ENCODE measurements around the gene GADL1.

Gene GADL1

DNA sequence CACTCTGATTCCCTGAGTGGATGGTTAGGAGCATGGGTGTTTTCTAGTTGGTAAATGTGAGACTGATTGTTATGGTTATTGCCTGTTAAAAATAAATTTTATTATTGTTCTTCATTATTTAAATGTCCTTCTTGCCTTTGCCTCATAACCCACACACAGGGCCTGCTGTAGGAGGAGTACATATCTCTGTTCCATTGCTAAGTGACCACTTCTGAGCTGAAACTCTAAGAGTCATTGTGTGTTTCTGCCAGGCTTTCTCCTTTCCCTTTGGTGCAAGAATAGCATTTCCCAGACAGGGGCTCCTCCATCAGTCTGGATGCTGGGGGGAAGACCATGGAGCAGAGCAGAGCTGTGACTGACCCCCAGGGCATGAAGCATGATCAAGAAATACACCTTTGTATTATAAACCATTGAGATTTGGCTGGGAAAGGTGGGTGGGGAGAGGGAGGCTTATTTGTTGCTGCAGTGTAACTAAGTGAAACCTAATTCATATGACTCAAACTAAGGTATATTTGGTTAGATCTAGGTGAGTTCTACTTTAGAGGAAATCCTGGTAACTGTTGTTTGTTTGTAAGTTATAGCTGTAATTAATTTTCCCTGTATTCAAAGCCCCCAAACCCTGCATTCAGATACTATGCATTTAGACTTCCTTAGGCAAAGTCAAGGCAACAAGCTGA lies 150.7 kb downstream of the GADL1 start:
- Histone ChIP-seq H3K36me3 (ENCODE audit: insufficient read depth, low read length) (no peaks in the 10 kb centered on the region), H2AFZ (ENCODE audit: low read length, unreplicated experiment) (peak overlapping the region; percentile 92), H3K27ac (ENCODE audit: low read depth, low read length) (no peak overlapping the region), H3K4me3 (ENCODE audit: low read depth, low read length) (no peak overlapping the region), H3K4me1 (ENCODE audit: control insufficient read depth, insufficient read depth, low read length, unreplicated experiment) (peaks cover 19% of the 10 kb centered on the region), H3K79me2 (ENCODE audit: control insufficient read depth, insufficient read depth, low read length, unreplicated experiment) (no peaks in the 10 kb centered on the region), H3K27me3 (ENCODE audit: insufficient read depth, low read length) (no peaks in the 10 kb centered on the region)

DNA sequence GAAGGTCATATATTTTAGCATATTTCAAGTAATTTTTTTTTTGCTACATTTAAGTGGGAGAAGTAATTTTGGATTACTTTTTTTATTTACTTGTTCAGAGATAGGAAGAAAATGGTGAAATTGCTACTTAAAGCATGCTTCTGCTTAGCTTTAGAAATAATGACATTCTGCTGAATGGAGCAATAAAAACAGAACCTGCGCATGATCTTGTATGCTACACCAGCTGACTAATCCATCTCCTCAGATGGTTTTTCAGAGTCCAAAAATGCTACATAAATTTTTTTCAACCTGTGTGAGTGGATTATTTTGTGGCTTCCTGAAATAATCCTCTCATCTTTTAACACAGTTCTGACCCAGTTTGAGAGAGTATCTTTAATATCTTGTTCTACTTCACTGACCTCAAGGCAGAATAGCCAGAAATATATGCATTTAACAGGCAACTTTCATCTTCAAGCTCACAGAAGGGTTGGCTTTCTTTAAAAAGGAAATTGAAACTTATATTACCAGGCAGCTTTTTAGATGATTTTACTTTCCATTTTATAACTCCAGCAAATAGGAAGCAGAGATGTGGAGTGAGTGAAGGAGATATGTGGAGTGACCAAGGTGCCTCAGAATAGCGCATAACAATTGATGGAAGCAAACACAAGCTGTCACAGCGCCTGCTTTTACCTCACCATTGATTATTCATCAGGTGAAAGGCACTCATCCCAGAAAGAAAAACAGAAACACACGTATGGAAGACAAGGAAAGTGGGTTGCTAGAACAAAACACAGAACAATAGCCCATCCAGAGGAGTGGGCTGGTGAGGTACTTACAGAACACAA lies 151.5 kb downstream of the GADL1 start:
- H3K27ac ChIP-seq (ENCODE audit: low read depth, low read length), result no peak overlapping the region
- H2AFZ ChIP-seq (ENCODE audit: low read length, unreplicated experiment), result peak overlapping the region; percentile 92
- no peak overlapping the region for H3K4me3 ChIP-seq (ENCODE audit: low read depth, low read length)

DNA sequence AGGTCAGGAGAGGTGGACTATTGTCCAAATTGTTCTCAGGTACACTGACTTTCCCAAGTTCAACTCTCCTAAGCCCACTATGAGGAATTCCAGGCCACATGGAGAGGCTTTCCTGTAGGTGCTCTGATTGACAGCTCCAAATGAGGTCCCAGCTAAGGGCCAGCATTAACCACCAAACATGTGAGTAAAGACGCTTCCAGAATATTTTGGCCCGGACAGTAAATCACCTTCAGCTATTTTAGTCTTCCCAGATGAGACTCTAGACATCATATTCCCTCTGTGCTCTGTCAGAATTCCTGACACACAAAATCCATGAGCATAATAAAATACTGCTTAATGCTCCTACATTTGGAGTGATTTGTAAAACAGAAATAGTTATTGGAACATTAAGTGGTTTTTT lies 152.6 kb downstream of the GADL1 start:
- no peak overlapping the region for H3K27ac ChIP-seq (ENCODE audit: low read depth, low read length)
- H2AFZ ChIP-seq (ENCODE audit: low read length, unreplicated experiment), result no peak overlapping the region
- H3K27me3 ChIP-seq (ENCODE audit: insufficient read depth, low read length), result no peaks in the 10 kb centered on the region
- no peaks in the 10 kb centered on the region for H3K36me3 ChIP-seq (ENCODE audit: insufficient read depth, low read length)
- H3K4me3 ChIP-seq (ENCODE audit: low read depth, low read length), result no peak overlapping the region
- no peaks in the 10 kb centered on the region for H3K79me2 ChIP-seq (ENCODE audit: control insufficient read depth, insufficient read depth, low read length, unreplicated experiment)
- H3K4me1 ChIP-seq (ENCODE audit: control insufficient read depth, insufficient read depth, low read length, unreplicated experiment), result peaks cover 9% of the 10 kb centered on the region

More for the DNA sequence above, 151.5 kb downstream of the GADL1 start:
- no peaks in the 10 kb centered on the region for H3K36me3 ChIP-seq (ENCODE audit: insufficient read depth, low read length)
- H3K79me2 ChIP-seq (ENCODE audit: control insufficient read depth, insufficient read depth, low read length, unreplicated experiment), result no peaks in the 10 kb centered on the region
- H3K27me3 ChIP-seq (ENCODE audit: insufficient read depth, low read length), result no peaks in the 10 kb centered on the region
- peaks cover 17% of the 10 kb centered on the region for H3K4me1 ChIP-seq (ENCODE audit: control insufficient read depth, insufficient read depth, low read length, unreplicated experiment)

DNA sequence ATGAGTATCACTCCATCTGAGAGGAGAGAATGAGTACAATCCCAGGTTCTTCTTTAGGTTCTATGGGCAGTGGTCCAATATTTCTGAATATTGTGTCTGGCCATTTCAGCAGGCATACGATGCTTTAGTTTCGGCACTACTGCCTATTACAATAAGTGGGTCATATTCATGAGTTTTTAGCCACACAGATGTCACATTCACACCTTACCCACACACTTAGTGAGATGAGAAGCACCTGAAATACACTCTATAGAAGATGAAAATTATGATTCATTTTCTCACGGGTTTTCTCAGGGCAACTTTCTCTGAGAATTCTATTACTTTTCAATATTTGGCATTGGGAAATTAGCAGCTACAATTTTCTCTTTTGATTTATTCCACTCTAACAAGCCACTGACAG lies 155.9 kb downstream of the GADL1 start:
- Histone ChIP-seq H3K27me3 (ENCODE audit: insufficient read depth, low read length) (no peaks in the 10 kb centered on the region), H3K4me1 (ENCODE audit: control insufficient read depth, insufficient read depth, low read length, unreplicated experiment) (peaks cover 9% of the 10 kb centered on the region), H3K79me2 (ENCODE audit: control insufficient read depth, insufficient read depth, low read length, unreplicated experiment) (no peaks in the 10 kb centered on the region), H3K27ac (ENCODE audit: low read depth, low read length) (no peak overlapping the region), H3K36me3 (ENCODE audit: insufficient read depth, low read length) (no peaks in the 10 kb centered on the region), H2AFZ (ENCODE audit: low read length, unreplicated experiment) (no peak overlapping the region), H3K4me3 (ENCODE audit: low read depth, low read length) (no peak overlapping the region)

DNA sequence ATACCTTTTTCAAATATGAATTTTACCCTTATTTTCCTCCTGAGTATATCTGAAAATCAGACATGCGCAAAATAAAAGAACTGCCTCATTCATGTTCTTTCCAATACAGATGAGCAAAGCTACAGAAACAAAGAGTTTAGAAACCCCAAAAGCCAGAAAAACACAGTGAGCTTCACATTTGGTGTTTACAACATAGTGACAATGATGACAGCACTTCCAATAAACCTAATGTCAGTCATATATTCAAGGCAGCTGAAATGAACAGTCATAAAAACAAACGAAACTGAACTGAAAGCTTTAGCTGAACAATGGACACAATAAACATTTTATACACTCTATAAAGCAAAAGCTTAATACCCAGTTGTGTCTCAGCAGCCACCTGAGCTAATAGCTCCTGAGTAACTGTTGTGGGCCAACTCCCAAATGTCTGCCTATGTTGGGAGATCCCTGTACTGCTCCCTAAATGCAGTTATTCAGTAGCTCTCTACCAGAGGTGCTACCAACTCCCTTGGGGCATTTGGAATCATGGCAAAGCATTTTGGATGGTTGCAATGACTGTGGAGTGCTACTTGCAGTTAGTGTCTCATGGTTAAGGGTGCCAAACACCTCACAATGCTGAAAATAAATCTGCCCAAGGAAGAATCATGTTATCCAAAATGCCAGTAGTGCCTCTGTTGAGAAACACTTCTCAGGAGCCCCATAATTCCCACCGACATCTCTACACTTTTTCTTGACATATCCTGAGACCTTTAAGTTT lies 156.5 kb downstream of the GADL1 start:
- no peaks in the 10 kb centered on the region for H3K27me3 ChIP-seq (ENCODE audit: insufficient read depth, low read length)
- peaks cover 3% of the 10 kb centered on the region for H3K4me1 ChIP-seq (ENCODE audit: control insufficient read depth, insufficient read depth, low read length, unreplicated experiment)
- H2AFZ ChIP-seq (ENCODE audit: low read length, unreplicated experiment), result no peak overlapping the region
- H3K4me3 ChIP-seq (ENCODE audit: low read depth, low read length), result no peak overlapping the region
- H3K27ac ChIP-seq (ENCODE audit: low read depth, low read length), result no peak overlapping the region
- H3K79me2 ChIP-seq (ENCODE audit: control insufficient read depth, insufficient read depth, low read length, unreplicated experiment), result no peaks in the 10 kb centered on the region
- no peaks in the 10 kb centered on the region for H3K36me3 ChIP-seq (ENCODE audit: insufficient read depth, low read length)

DNA sequence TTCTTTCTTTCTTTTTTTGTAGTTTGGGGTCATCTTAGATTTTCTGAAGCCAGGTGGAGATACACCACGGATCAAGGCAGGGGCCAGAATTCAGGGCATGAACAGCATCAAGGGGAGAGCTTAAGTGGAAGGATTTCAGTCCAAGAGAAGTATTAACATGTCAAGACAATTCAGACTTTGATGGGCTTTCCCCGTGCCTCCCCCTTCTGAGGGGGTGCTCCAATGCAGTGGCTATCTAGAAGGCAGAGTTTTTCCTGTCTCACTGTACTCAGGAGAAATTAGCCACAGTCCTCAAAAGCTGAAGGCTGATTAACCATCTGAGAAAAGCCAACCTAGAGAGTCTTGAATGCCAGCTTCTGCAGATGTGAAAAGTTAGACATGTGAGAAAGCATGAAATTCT lies 160.8 kb downstream of the GADL1 start:
- no peak overlapping the region for H2AFZ ChIP-seq (ENCODE audit: low read length, unreplicated experiment)

DNA sequence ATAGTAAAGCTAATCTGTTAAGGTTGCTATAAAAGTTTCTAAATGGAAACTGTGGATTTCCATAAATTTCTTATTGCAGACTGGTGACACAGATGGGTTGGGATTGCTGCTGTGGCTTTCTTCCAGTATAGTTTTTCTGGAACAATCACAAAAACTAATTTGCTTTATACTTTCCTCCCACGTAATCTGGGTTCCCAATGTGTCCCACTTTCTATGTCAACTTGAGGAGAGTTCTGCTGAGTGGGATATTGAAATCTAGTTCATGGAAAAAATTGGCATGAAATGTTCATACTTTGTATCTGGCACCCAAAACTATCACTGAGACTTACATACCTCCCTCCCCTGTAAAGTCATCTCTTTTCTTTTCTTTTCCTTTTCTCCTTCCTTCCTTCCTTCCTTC lies 161.3 kb downstream of the GADL1 start:
- Histone ChIP-seq H3K4me1 (ENCODE audit: control insufficient read depth, insufficient read depth, low read length, unreplicated experiment) (no peaks in the 10 kb centered on the region), H3K36me3 (ENCODE audit: insufficient read depth, low read length) (no peaks in the 10 kb centered on the region), H3K27me3 (ENCODE audit: insufficient read depth, low read length) (no peaks in the 10 kb centered on the region), H3K4me3 (ENCODE audit: low read depth, low read length) (no peak overlapping the region), H3K27ac (ENCODE audit: low read depth, low read length) (no peak overlapping the region), H2AFZ (ENCODE audit: low read length, unreplicated experiment) (no peak overlapping the region), H3K79me2 (ENCODE audit: control insufficient read depth, insufficient read depth, low read length, unreplicated experiment) (no peaks in the 10 kb centered on the region)

More for the DNA sequence above, 160.8 kb downstream of the GADL1 start:
- no peaks in the 10 kb centered on the region for H3K79me2 ChIP-seq (ENCODE audit: control insufficient read depth, insufficient read depth, low read length, unreplicated experiment)
- no peaks in the 10 kb centered on the region for H3K27me3 ChIP-seq (ENCODE audit: insufficient read depth, low read length)
- no peaks in the 10 kb centered on the region for H3K4me1 ChIP-seq (ENCODE audit: control insufficient read depth, insufficient read depth, low read length, unreplicated experiment)
- H3K4me3 ChIP-seq (ENCODE audit: low read depth, low read length), result no peak overlapping the region
- H3K36me3 ChIP-seq (ENCODE audit: insufficient read depth, low read length), result no peaks in the 10 kb centered on the region
- H3K27ac ChIP-seq (ENCODE audit: low read depth, low read length), result no peak overlapping the region

DNA sequence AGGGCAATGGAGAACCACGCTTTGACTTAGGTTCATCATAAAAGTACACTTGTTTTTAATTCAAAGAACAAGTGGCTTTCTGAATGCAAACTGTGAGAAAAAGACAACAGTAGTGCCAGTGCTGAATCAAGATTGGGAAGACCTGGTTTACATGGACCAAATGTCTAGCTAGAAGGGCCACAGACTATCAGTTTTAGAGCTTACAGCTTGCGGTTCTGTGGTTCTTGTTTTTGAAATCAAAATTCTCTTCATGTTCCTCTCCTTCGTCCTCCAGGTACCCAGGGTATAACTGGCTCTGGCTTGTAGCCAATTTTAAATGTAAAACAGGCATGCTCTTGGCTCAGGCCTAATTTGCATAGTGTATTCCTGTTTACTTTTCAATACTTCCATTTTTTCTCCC lies 163.5 kb downstream of the GADL1 start:
- Histone ChIP-seq H3K4me3 (ENCODE audit: low read depth, low read length) (no peak overlapping the region), H3K27ac (ENCODE audit: low read depth, low read length) (no peak overlapping the region), H3K4me1 (ENCODE audit: control insufficient read depth, insufficient read depth, low read length, unreplicated experiment) (no peaks in the 10 kb centered on the region), H3K79me2 (ENCODE audit: control insufficient read depth, insufficient read depth, low read length, unreplicated experiment) (no peaks in the 10 kb centered on the region), H3K27me3 (ENCODE audit: insufficient read depth, low read length) (no peaks in the 10 kb centered on the region), H3K36me3 (ENCODE audit: insufficient read depth, low read length) (no peaks in the 10 kb centered on the region), H2AFZ (ENCODE audit: low read length, unreplicated experiment) (no peak overlapping the region)

DNA sequence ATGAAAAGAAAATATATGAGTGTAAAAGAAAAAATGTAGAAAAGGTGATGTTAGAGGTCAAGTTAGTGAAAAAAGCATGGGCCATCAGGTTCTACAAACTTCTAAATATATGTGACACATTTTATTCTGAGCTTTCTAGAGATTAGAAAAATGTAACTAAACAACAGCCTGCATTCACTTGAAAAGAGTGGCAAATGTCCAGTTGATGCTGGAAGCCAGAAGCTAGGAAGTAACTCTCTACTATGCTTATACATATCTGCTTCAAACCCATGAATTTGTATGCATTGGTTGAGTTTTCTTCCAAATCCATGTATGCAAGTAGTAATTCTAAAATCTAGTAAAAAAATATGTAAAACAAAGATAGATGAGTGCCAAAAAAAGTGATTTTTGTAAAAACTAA lies 164.5 kb downstream of the GADL1 start:
- H3K27ac ChIP-seq (ENCODE audit: low read depth, low read length), result no peak overlapping the region
- no peaks in the 10 kb centered on the region for H3K36me3 ChIP-seq (ENCODE audit: insufficient read depth, low read length)
- H2AFZ ChIP-seq (ENCODE audit: low read length, unreplicated experiment), result no peak overlapping the region
- no peaks in the 10 kb centered on the region for H3K27me3 ChIP-seq (ENCODE audit: insufficient read depth, low read length)
- H3K4me1 ChIP-seq (ENCODE audit: control insufficient read depth, insufficient read depth, low read length, unreplicated experiment), result no peaks in the 10 kb centered on the region
- H3K79me2 ChIP-seq (ENCODE audit: control insufficient read depth, insufficient read depth, low read length, unreplicated experiment), result no peaks in the 10 kb centered on the region
- no peak overlapping the region for H3K4me3 ChIP-seq (ENCODE audit: low read depth, low read length)

DNA sequence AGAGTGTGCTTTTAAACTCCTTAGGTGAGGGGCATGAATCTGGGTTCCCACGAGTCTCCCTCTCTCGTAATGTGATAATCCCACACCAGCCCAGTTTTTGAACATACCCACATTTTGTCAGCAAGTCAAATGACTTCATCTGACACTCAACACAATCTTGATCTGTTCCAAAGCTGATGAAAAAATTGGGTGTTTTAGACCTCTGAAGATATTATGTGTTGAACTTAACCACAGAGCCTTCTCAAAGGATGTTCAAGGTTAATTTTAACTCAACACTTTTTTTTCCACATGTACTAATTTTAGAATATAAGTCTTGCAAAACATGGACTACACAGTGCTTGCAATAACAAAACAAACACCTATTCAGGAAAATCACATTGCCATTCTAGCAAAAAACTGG lies 164.9 kb downstream of the GADL1 start:
- Histone ChIP-seq H3K27ac (ENCODE audit: low read depth, low read length) (no peak overlapping the region), H2AFZ (ENCODE audit: low read length, unreplicated experiment) (no peak overlapping the region), H3K79me2 (ENCODE audit: control insufficient read depth, insufficient read depth, low read length, unreplicated experiment) (no peaks in the 10 kb centered on the region), H3K27me3 (ENCODE audit: insufficient read depth, low read length) (no peaks in the 10 kb centered on the region), H3K36me3 (ENCODE audit: insufficient read depth, low read length) (no peaks in the 10 kb centered on the region), H3K4me1 (ENCODE audit: control insufficient read depth, insufficient read depth, low read length, unreplicated experiment) (no peaks in the 10 kb centered on the region), H3K4me3 (ENCODE audit: low read depth, low read length) (no peak overlapping the region)

All from ACC112 (cell line).